Stomach smooth muscle (tissue), 2 donors: ENCODE measurements around the gene AP3D1.

ENCODE experiments used
- H3K27ac ChIP-seq: one replicate; pipeline ENCODE4 v1.7.0; 2013; ENCODE audit warnings: mild to moderate bottlenecking, low read length, inconsistent platforms
- H3K27me3 ChIP-seq, 2 donors: one replicate each; pipeline ENCODE4 v1.7.0; 2013; ENCODE audit warnings: low read length in 2 of 2; ENCODE audit not compliant: insufficient read depth in 2 of 2, control insufficient read depth in 1 of 2
- H3K36me3 ChIP-seq, 2 donors: one replicate each; pipeline ENCODE4 v1.7.0; 2013; ENCODE audit warnings: low read length in 2 of 2; ENCODE audit not compliant: control insufficient read depth in 2 of 2, insufficient read depth in 2 of 2
- H3K4me1 ChIP-seq: one replicate; pipeline ENCODE4 v1.7.0; 2013; ENCODE audit warnings: low read length; ENCODE audit not compliant: control insufficient read depth, insufficient read depth
- H3K4me3 ChIP-seq, 2 donors: one replicate each; pipeline ENCODE4 v1.7.0; 2013; ENCODE audit warnings: low read length in 2 of 2
- H3K9ac ChIP-seq, 2 donors: one replicate each; pipeline ENCODE4 v1.7.0; 2013; ENCODE audit warnings: low read length in 2 of 2, mild to moderate bottlenecking in 1 of 2
- H3K9me3 ChIP-seq, 2 donors: one replicate each; pipeline ENCODE4 v1.7.0; 2013; ENCODE audit warnings: low read length in 2 of 2; ENCODE audit not compliant: control insufficient read depth in 2 of 2
- donor health status: healthy.
- donor health status: Pancreatic carcinoma.

The AP3D1 gene

DNA sequence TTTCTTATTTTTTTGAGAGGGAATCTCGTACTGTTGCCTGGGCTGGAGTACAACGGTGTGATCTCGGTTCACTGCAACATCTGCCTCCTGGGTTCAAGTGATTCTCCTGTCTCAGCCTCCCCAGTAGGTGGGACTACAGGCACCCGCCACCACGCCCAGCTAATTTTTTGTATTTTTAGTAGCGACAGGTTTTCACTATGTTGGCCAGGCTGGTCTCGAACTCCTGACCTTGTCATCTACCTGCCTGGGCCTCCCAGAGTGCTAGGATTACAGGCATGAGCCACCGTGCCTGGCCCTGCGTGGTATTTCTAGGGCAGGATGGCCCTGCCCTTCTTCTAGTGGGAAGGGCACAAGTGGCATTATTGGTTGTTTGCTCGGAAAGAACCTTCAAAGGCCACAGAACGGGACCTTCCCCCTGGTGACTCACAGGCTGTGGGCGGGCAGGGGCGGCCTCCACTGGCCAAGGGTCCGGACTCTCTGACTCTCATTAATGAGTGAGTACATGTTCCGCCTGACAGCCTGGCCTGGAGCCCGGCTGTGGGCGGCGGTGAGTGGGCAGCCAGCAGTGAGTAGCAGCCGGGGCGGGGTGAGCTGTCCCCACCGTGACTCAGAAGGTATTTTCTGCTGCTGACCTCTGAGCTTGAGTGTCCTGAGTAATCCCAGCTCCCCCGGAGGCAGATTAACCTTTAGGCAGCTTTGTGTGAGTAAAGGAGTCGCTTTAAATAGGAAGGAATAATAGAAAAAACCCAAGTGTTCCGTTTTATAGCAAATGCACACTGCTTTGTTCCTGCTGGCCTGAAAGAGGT is 17.5 kb upstream of the AP3D1 start:
- Histone ChIP-seq H3K9me3 (no peaks in the 10 kb centered on the region), H3K4me3 (peak overlapping the region; percentile 31 to 57), H3K27me3 (no peaks in the 10 kb centered on the region), H3K27ac (peak overlapping the region; percentile 85), H3K36me3 (no peaks in the 10 kb centered on the region), H3K9ac (peak overlapping the region; percentile 21 to 57), H3K4me1 (peaks cover 64% of the 10 kb centered on the region)

DNA sequence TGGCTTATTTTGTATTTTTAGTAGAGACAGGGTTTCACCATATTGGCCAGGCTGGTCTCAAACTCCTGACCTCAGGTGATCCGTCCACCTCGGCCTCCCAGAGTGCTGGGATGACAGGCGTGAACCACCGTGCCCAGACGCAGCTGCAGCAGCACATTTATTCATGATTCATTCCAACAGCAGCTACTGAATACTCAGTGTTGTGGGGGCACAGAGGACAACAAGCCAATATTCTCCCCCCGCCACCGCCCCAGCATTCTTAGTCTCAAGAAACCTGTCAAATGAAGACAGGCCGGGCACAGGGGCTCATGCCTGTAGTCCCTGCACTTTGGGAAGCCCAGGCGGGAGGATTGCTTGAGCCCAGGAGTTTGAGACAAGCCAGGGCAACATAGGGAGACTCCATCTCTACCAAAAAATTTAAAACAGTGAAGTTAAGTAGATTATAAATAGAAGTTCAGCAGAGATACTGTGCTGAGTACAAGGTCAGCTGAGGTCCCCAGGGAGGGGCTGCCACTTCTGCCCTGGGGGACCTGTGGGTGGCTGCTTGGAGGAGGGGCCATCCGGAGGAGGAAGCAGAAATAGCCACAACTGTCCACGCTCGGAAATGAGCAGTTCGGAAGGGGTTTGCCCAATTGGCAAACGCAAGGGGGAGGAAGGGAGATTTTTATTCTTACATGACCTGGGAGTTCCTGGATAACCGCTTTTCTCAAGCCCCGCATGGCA is 16.7 kb upstream of the AP3D1 start:
- no peaks in the 10 kb centered on the region for H3K36me3 ChIP-seq
- H3K27ac ChIP-seq, result peak overlapping the region; percentile 85
- peaks cover 64% of the 10 kb centered on the region for H3K4me1 ChIP-seq
- H3K9ac ChIP-seq, result peak overlapping the region; percentile 13 to 57
- no peaks in the 10 kb centered on the region for H3K9me3 ChIP-seq
- H3K27me3 ChIP-seq, result no peaks in the 10 kb centered on the region
- peak overlapping the region; percentile 25 to 57 for H3K4me3 ChIP-seq

DNA sequence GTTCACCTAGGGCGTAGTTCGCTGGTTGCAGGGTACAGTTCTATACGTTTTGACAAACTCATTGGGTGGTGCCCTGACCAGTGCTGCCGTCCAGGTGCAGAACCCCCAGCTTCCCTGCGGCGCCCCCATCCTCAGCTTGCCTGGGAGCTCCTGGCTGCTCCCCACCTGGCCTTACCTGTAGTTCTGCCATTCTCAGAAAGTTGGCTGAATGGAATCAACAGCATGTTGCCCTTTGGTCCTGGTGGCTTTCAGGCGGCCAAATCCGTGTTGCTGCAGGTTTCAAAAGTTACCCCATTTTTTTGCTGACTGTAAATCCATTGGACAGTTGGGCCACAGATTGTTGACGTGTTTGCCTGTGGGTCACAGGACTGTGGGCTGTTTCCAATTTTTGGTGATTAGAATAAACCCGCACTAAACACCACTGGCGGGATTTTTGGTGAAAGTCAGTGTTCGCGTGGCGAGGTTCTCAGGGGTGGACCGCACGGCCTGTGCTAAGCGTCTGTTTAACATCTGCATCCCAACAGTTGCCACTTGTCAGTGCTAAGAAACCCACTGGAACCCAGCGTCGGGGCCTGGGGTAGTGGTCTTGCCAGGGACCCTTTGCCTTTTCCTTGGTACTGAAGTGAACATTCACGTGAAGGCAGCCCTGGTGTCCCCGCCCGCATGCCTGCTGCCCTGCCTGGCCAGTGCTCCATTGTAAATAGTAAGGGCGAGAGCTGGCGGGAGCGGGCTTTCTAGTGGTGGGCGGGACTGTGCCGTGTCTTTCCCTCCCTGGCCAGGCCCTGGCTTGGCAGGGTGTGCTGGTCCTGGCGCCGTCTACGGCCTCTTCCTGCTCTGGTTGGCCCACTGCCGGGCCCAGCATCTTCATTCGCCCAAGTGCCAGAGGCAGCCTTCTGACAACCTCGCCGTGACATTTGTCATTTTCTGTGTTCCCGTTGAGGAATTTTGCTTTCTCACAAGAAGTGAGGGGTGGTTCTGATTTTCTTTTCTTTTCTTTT is 15.7 kb upstream of the AP3D1 start:
- no peaks in the 10 kb centered on the region for H3K9me3 ChIP-seq
- H3K9ac ChIP-seq, result peak overlapping the region; percentile 29 to 53
- peak overlapping the region; percentile 85 for H3K27ac ChIP-seq
- no peaks in the 10 kb centered on the region for H3K27me3 ChIP-seq
- no peaks in the 10 kb centered on the region for H3K36me3 ChIP-seq
- peaks cover 64% of the 10 kb centered on the region for H3K4me1 ChIP-seq
- H3K4me3 ChIP-seq, result peak overlapping the region in 1 of 2 donors; percentile 52

DNA sequence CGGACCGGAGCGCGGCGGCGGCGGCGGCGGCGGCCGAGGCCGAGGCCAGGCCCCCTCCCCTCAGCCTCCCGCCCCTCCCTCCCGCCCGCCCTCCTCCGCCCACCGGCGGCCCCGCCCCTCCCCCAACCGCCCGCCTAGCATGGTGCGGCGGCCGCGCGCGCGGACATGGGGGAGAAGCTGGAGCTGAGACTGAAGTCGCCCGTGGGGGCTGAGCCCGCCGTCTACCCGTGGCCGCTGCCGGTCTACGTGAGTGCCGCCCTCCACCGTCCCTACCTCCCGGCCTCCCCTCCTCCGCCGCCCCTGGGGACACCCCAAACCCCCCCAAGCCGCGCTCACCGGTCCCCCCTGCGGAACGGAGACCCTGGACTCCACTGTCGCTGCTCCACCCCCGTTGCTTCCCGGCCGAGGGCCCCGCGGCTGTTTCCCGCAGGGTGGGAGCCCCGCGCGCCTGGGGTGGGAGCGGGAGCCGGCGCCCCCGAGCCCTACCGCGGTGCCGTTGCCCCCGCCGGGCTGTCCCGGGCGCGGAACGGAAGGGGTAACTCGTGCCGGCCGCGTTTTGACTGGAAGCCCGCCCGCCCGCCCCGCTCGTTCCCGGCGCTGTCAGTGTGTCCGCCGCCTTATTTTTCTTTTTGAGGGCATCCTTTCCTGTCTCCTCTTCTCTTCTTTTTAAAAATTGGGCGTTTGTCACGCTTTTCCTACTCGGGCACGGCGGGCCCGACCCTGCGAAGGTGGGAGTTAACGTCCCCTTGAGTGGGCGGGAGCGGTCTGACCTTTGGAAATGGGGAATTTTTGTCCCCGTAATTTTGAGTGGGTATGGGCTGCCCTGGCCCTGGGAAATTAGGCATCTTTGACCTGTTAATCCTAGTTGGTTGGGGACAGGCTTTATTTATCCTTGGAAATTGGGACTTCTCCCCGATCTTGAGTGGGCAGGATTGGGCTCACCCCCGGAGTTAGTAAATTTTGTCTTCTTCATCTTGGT is 12.9 kb upstream of the AP3D1 start:
- Histone ChIP-seq H3K9me3 (no peaks in the 10 kb centered on the region), H3K4me1 (peaks cover 43% of the 10 kb centered on the region), H3K36me3 (no peaks in the 10 kb centered on the region), H3K27me3 (no peaks in the 10 kb centered on the region), H3K27ac (peak overlapping the region; percentile 76), H3K4me3 (peak overlapping the region; percentile 60 to 76), H3K9ac (peak overlapping the region; percentile 73 to 74)

DNA sequence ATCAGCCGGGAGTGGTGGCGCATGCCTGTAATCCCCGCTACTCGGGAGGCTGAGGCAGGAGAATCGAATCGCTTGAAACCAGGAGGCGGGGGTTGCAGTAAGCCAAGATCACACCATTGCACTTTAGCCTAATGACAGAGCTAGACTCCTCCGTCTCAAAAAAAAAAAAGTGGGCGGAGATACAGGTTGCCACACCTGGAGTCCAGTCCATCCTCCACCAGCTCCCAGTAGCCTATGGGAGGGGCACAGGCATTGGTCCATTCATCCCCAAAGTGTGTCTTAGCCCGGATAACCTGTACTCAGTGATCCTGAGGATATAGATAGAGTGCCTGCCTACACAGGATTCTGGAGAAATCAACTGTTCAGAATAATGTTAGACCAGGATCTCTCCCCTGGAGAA is 9.0 kb upstream of the AP3D1 start:
- no peaks in the 10 kb centered on the region for H3K9me3 ChIP-seq
- H3K4me3 ChIP-seq, result no peak overlapping the region
- H3K27me3 ChIP-seq, result no peaks in the 10 kb centered on the region
- no peaks in the 10 kb centered on the region for H3K36me3 ChIP-seq
- H3K9ac ChIP-seq, result no peak overlapping the region
- peaks cover 9% of the 10 kb centered on the region for H3K4me1 ChIP-seq
- no peak overlapping the region for H3K27ac ChIP-seq

DNA sequence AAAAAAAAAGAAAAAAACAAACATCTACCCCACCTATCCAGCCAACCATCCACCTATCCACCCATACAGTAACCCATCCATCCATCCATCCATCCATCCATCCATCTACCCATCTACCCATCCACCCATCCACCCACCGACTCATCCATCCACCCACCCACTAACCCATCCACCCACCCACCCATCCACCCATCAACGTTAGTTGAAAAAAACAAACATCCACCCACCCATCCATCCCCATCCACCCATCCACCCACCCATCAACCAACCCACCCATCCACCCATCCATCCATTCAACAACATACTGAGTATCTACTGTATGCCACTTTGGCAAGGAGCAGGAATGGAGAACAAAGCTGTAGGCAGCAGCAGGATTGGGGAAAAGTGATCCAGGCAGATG is 6.1 kb upstream of the AP3D1 start:
- Histone ChIP-seq H3K27me3 (no peaks in the 10 kb centered on the region), H3K4me3 (no peak overlapping the region), H3K36me3 (no peaks in the 10 kb centered on the region), H3K4me1 (peaks cover 2% of the 10 kb centered on the region), H3K27ac (no peak overlapping the region), H3K9me3 (no peaks in the 10 kb centered on the region), H3K9ac (no peak overlapping the region)

DNA sequence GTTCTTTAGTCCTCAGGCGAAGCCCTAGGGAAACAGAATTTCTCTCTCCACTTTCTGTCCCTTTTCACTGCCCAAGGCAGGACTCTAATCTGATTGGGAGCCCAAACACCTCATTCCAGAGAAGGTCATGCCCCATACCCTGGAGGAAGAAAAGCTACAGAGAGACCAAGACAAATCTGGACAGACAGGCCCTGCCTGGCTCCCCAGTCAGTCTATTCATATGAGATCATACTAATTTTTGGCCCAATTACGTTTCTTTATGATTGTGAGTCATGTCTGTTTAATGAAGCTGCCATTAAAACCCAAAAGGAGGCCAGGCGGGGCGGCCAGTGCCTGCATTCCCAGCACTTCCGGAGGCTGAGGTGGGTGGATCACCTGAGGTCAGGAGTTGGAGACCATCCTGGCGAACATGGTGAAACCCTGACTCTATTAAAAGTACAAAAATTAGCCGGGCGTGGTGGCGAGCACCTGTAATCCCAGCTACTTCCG is 3.3 kb upstream of the AP3D1 start:
- Histone ChIP-seq H3K27ac (no peak overlapping the region), H3K4me1 (peaks cover 19% of the 10 kb centered on the region), H3K4me3 (no peak overlapping the region), H3K9ac (no peak overlapping the region), H3K27me3 (no peaks in the 10 kb centered on the region), H3K36me3 (no peaks in the 10 kb centered on the region), H3K9me3 (no peaks in the 10 kb centered on the region)

DNA sequence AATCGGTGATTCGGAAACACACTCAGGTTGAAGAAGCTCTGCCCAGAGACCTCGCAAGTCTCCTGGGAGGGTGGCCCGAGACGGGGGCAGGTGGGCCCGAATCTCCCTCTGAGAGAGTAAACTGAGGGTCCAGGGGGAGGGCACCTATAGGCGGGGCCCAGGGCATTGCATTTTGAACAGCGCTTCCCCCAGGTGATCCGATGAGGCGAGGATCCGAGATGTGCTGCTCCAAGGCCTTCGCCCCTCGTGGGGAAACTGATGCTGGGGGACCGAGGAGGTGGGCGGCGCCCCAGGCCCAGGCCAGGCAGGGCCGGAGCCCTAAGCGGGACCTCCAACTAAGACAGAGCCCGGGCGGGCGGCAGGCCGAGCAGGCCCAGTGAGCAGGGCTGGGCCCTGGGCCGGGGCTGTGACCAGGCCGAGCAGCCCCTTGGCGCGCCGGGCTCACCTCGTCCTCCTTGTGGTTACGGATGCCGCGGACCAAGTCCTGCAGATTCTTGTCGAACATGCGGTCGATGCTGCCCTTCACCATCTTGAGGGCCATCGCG is 500 bp downstream of the AP3D1 start:
- H3K9me3 ChIP-seq, result no peaks in the 10 kb centered on the region
- peaks cover 31% of the 10 kb centered on the region for H3K4me1 ChIP-seq
- peaks cover 0 to 4% of the 10 kb centered on the region in 2 donors for H3K36me3 ChIP-seq
- H3K9ac ChIP-seq, result peak overlapping the region; percentile 95 to 97
- H3K27ac ChIP-seq, result peak overlapping the region; percentile 67
- no peaks in the 10 kb centered on the region for H3K27me3 ChIP-seq
- H3K4me3 ChIP-seq, result peak overlapping the region; percentile 87 to 93

DNA sequence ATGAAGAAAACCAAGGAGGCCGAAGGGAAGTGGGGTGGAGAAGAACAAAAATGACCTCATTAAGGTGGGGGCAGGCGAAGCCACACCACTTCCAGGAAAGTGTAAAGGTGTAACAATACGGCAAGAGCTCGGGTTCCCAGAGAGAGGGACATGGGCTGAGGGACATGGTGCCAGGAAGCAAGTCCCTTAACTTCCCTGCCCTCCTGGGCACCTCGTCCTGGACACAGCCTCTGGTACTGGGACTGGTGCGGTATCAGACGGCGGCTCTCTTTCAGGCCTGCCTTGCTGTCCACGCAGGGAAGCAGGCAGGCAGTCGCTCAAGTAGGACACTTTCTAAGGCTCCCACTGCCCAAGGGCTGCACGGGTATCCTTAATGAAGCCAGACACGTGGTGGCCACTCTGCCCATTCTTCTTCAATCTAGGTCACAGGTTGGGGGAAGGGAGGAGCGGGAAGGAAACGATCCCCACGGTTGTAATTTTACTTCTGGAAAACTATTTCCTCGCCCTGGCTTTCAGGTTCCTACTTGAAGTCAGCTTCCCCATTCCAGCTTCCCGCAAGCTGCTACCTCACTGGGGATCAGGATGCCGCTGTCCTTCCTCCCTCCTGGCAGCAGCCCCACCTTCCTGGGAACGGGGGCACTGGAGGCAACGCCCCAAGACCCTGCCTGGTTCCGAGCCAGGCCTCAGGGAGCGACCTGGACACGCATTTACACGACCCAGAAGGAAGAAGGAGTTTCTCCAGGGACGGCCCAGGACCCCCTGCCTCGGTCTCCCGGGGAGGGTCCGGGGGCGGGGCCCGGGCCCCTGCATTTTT is 1.2 kb downstream of the AP3D1 start:
- Histone ChIP-seq H3K36me3 (peaks cover 0 to 4% of the 10 kb centered on the region in 2 donors), H3K9me3 (no peaks in the 10 kb centered on the region), H3K4me1 (peaks cover 35% of the 10 kb centered on the region), H3K4me3 (peak overlapping the region; percentile 87 to 93), H3K27me3 (no peaks in the 10 kb centered on the region), H3K27ac (peak overlapping the region; percentile 67), H3K9ac (peak overlapping the region; percentile 95 to 97)
